ENCODE data around the gene NUDT2. TPM values are rescaled to one million over a fixed set of nuclear protein-coding genes. Genes with fewer than 3 reads are reported as not detected.

NUDT2 gene
- total RNA-seq, 2 donors from 2014 or later, result 20.6 to 29.4 TPM

GRCh38 chr9:34318163-34318790 is 11.1 kb upstream of the NUDT2 start:
- Mint-ChIP-seq H3K9me3 (no peaks in the 10 kb centered on the region), H3K4me1 (no peaks in the 10 kb centered on the region), H3K4me3 (no peak overlapping the region), H3K27me3 (ENCODE audit: insufficient read depth) (no peaks in the 10 kb centered on the region), H3K36me3 (ENCODE audit: low read depth) (peaks cover 3% of the 10 kb centered on the region), H3K27ac (no peak overlapping the region)
- Histone ChIP-seq H3K4me3 (ENCODE audit: low read length) (no peak overlapping the region), H3K36me3 (ENCODE audit: control insufficient read depth, insufficient read depth, low read length) (no peaks in the 10 kb centered on the region), H3K9ac (ENCODE audit: extremely low read depth, low read length, poor library complexity, severe bottlenecking) (no peak overlapping the region), H3K27me3 (ENCODE audit: control insufficient read depth, insufficient read depth, low read length, poor library complexity, severe bottlenecking) (no peaks in the 10 kb centered on the region), H3K4me1 (ENCODE audit: control insufficient read depth, insufficient read depth, low read length) (no peaks in the 10 kb centered on the region), H3K9me3 (ENCODE audit: control insufficient read depth, low read length) (no peaks in the 10 kb centered on the region), H3K27ac (ENCODE audit: low read depth, low read length) (no peak overlapping the region)
- TF ChIP-seq CTCF (conservative IDR thresholded peaks at IDR 0.05), result no peak
- WGBS, 2 experiments (ENCODE audit: insufficient coverage in 1 of 2, insufficient read length in 1 of 2), result 96 to 98% methylated on average over 37 to 44 of the region's 44 CpGs
- peak; percentile 53 for DNase-seq

GRCh38 chr9:34321451-34321850 is 7.9 kb upstream of the NUDT2 start:
- Histone ChIP-seq H3K27ac (ENCODE audit: low read depth, low read length) (no peak overlapping the region), H3K36me3 (ENCODE audit: control insufficient read depth, insufficient read depth, low read length) (no peaks in the 10 kb centered on the region), H3K4me1 (ENCODE audit: control insufficient read depth, insufficient read depth, low read length) (no peaks in the 10 kb centered on the region), H3K27me3 (ENCODE audit: control insufficient read depth, insufficient read depth, low read length, poor library complexity, severe bottlenecking) (no peaks in the 10 kb centered on the region), H3K4me3 (ENCODE audit: low read length) (no peak overlapping the region), H3K9ac (ENCODE audit: extremely low read depth, low read length, poor library complexity, severe bottlenecking) (no peak overlapping the region), H3K9me3 (ENCODE audit: control insufficient read depth, low read length) (no peaks in the 10 kb centered on the region)
- peaks cover 3% of the 10 kb centered on the region for H3K36me3 Mint-ChIP-seq (ENCODE audit: low read depth)
- no peak overlapping the region for H3K27ac Mint-ChIP-seq
- H3K4me1 Mint-ChIP-seq, result peaks cover 6% of the 10 kb centered on the region
- H3K27me3 Mint-ChIP-seq (ENCODE audit: insufficient read depth), result no peaks in the 10 kb centered on the region
- WGBS, 2 experiments (ENCODE audit: insufficient coverage in 1 of 2, insufficient read length in 1 of 2), result 96% methylated on average over 7 of the region's 7 CpGs; no CpG with 5 or more reads in 1 of the 2 experiments
- DNase-seq, result no peak
- no peak for TF ChIP-seq CTCF (conservative IDR thresholded peaks at IDR 0.05)
- H3K4me3 Mint-ChIP-seq, result no peak overlapping the region
- no peaks in the 10 kb centered on the region for H3K9me3 Mint-ChIP-seq

- 84 to 90% methylated on average over 1 to 2 of the region's 2 CpGs for WGBS, 2 experiments (ENCODE audit: insufficient coverage in 1 of 2, insufficient read length in 1 of 2)
- no peak for TF ChIP-seq CTCF (conservative IDR thresholded peaks at IDR 0.05)
- no peak for DNase-seq
- H3K9me3 Mint-ChIP-seq, result no peaks in the 10 kb centered on the region
- H3K36me3 ChIP-seq (ENCODE audit: control insufficient read depth, insufficient read depth, low read length), result no peaks in the 10 kb centered on the region
- peaks cover 3% of the 10 kb centered on the region for H3K4me1 ChIP-seq (ENCODE audit: control insufficient read depth, insufficient read depth, low read length)
- no peak overlapping the region for H3K4me3 Mint-ChIP-seq
- H3K27me3 ChIP-seq (ENCODE audit: control insufficient read depth, insufficient read depth, low read length, poor library complexity, severe bottlenecking), result no peaks in the 10 kb centered on the region
- peaks cover 13% of the 10 kb centered on the region for H3K4me1 Mint-ChIP-seq
- no peak overlapping the region for H3K4me3 ChIP-seq (ENCODE audit: low read length)
- H3K9ac ChIP-seq (ENCODE audit: extremely low read depth, low read length, poor library complexity, severe bottlenecking), result no peak overlapping the region
- peaks cover 3% of the 10 kb centered on the region for H3K36me3 Mint-ChIP-seq (ENCODE audit: low read depth)
- H3K9me3 ChIP-seq (ENCODE audit: control insufficient read depth, low read length), result no peaks in the 10 kb centered on the region
- no peak overlapping the region for H3K27ac ChIP-seq (ENCODE audit: low read depth, low read length)
- no peaks in the 10 kb centered on the region for H3K27me3 Mint-ChIP-seq (ENCODE audit: insufficient read depth)
- no peak overlapping the region for H3K27ac Mint-ChIP-seq
Measured at GRCh38 chr9:34322899-34323591, 6.3 kb upstream of the NUDT2 start.

Data from endodermal cell (in vitro differentiated cells).